HEK293 (cell line): ENCODE measurements around the gene PNCK.
A peak's percentile ranks its signal among the peaks of the same experiment; 100 is the strongest.

Experiments
- CTCF ChIA-PET: fragments of 350-600 bp; formaldehyde crosslinking; extraction: SDS; loops from one replicate; lab custom pipeline; 2021; ENCODE audit warnings: antibody characterized with exemption; lab: Yijun Ruan, JAX
- POLR2A ChIA-PET: fragments of 300-600 bp; formaldehyde crosslinking; extraction: SDS; loops from one replicate; lab custom pipeline; 2020; ENCODE audit warnings: antibody characterized with exemption, inconsistent platforms; lab: Yijun Ruan, JAX
- H3K27ac ChIP-seq: fragments of 200-500 bp; sonication (Bioruptor generic); 2 replicates; pipeline ENCODE4 v1.5.1; 2014; ENCODE audit warnings: low read depth, low read length, control low read depth, inconsistent platforms; ENCODE audit errors: extremely low read depth
- H3K36me3 ChIP-seq, 2 experiments: fragments of 200-500 bp in 1 of 2; sonication (Bioruptor generic) in 1 of 2; 1 replicate in 1 of 2; 2 replicates in 1 of 2; pipeline ENCODE4 v1.5.1; 2014 to 2017; ENCODE audit warnings: inconsistent platforms in 2 of 2, low read length in 2 of 2; ENCODE audit not compliant: control insufficient read depth in 2 of 2, insufficient read depth in 1 of 2
- H3K4me1 ChIP-seq: fragments of 200-500 bp; sonication (Bioruptor generic); 2 replicates; pipeline ENCODE4 v1.5.1; 2014; ENCODE audit warnings: mild to moderate bottlenecking, low read length, inconsistent platforms; ENCODE audit not compliant: control insufficient read depth, insufficient read depth
- H3K4me3 ChIP-seq: 2 replicates; pipeline ENCODE4 v1.5.1; 2011; ENCODE audit warnings: low read depth, mild to moderate bottlenecking, control low read depth, low read length, moderate library complexity
- H3K9me3 ChIP-seq: fragments of 200-500 bp; sonication (Bioruptor generic); 2 replicates; pipeline ENCODE4 v1.5.1; 2014; ENCODE audit warnings: low read depth, low read length, inconsistent platforms; ENCODE audit not compliant: control insufficient read depth, insufficient read depth
- GLIS1 ChIP-seq: fragments of 450-650 bp; formaldehyde crosslinking; IDR thresholded peaks from 2 replicates; pipeline ENCODE4 v1.5.1; 2016; ENCODE audit warnings: missing biosample characterization, missing genetic modification characterization
- KLF1 ChIP-seq: fragments of 450-650 bp; formaldehyde crosslinking; IDR thresholded peaks from 2 replicates; pipeline ENCODE4 v1.5.1; 2016; ENCODE audit warnings: missing biosample characterization, missing genetic modification characterization
- KLF9 ChIP-seq: fragments of 450-650 bp; formaldehyde crosslinking; IDR thresholded peaks from 2 replicates; pipeline ENCODE4 v1.5.1; 2016; ENCODE audit warnings: missing biosample characterization, missing genetic modification characterization, low read depth
- SCRT2 ChIP-seq: fragments of 450-650 bp; formaldehyde crosslinking; IDR thresholded peaks from 2 replicates; pipeline ENCODE4 v1.5.1; 2016; ENCODE audit warnings: missing biosample characterization, missing genetic modification characterization
- SP7 ChIP-seq: fragments of 450-650 bp; formaldehyde crosslinking; IDR thresholded peaks from 2 replicates; pipeline ENCODE4 v1.5.1; 2016; ENCODE audit warnings: missing biosample characterization, missing genetic modification characterization
- ZBTB17 ChIP-seq: fragments of 450-650 bp; formaldehyde crosslinking; IDR thresholded peaks from 2 replicates; pipeline ENCODE4 v1.5.1; 2016; ENCODE audit warnings: missing biosample characterization, missing genetic modification characterization
- ZFHX2 ChIP-seq: fragments of 450-650 bp; formaldehyde crosslinking; conservative IDR thresholded peaks from 2 replicates; pipeline ENCODE4 v1.5.1; 2016; ENCODE audit warnings: missing biosample characterization, missing genetic modification characterization
- ZNF148 ChIP-seq: fragments of 450-650 bp; formaldehyde crosslinking; IDR thresholded peaks from 2 replicates; pipeline ENCODE4 v1.5.0; 2017; ENCODE audit warnings: missing biosample characterization, missing genetic modification characterization, borderline replicate concordance
- ZNF2 ChIP-seq: fragments of 450-650 bp; formaldehyde crosslinking; IDR thresholded peaks from 2 replicates; pipeline ENCODE4 v1.5.1; 2016; ENCODE audit warnings: missing biosample characterization, missing genetic modification characterization
- ZNF239 ChIP-seq: fragments of 450-650 bp; formaldehyde crosslinking; IDR thresholded peaks from 2 replicates; pipeline ENCODE4 v1.5.1; 2016; ENCODE audit warnings: missing biosample characterization, missing genetic modification characterization
- ZNF366 ChIP-seq: fragments of 450-650 bp; formaldehyde crosslinking; conservative IDR thresholded peaks from 2 replicates; pipeline ENCODE4 v1.5.1; 2016; ENCODE audit warnings: missing biosample characterization, missing genetic modification characterization
- ZNF37A ChIP-seq: fragments of 450-650 bp; IDR thresholded peaks from 2 replicates; pipeline ENCODE4 v1.5.1; 2018; ENCODE audit warnings: missing biosample characterization, missing genetic modification characterization
- ZNF416 ChIP-seq: fragments of 450-650 bp; formaldehyde crosslinking; IDR thresholded peaks from 2 replicates; pipeline ENCODE4 v1.5.1; 2016; ENCODE audit warnings: missing biosample characterization, missing genetic modification characterization
- ZNF426 ChIP-seq: fragments of 450-650 bp; formaldehyde crosslinking; IDR thresholded peaks from 2 replicates; pipeline ENCODE4 v1.5.1; 2017; ENCODE audit warnings: missing biosample characterization, missing genetic modification characterization, mild to moderate bottlenecking, inconsistent platforms, moderate library complexity
- ZNF449 ChIP-seq: fragments of 450-650 bp; formaldehyde crosslinking; IDR thresholded peaks from 2 replicates; pipeline ENCODE4 v1.5.1; 2017; ENCODE audit warnings: missing biosample characterization, mild to moderate bottlenecking, missing genetic modification characterization, moderate library complexity
- ZNF555 ChIP-seq: fragments of 450-650 bp; formaldehyde crosslinking; conservative IDR thresholded peaks from 2 replicates; pipeline ENCODE4 v1.5.1; 2017; ENCODE audit warnings: missing biosample characterization, mild to moderate bottlenecking, missing genetic modification characterization, inconsistent platforms
- ZNF626 ChIP-seq: fragments of 450-650 bp; sonication (Bioruptor Pico); formaldehyde crosslinking; IDR thresholded peaks from 2 replicates; pipeline ENCODE4 v1.5.1; 2018; ENCODE audit warnings: missing biosample characterization, missing genetic modification characterization, inconsistent platforms
- ZNF664 ChIP-seq: fragments of 450-650 bp; formaldehyde crosslinking; IDR thresholded peaks from 2 replicates; pipeline ENCODE4 v1.5.1; 2016; ENCODE audit warnings: missing biosample characterization, missing genetic modification characterization
- ZNF692 ChIP-seq: fragments of 450-650 bp; formaldehyde crosslinking; IDR thresholded peaks from 2 replicates; pipeline ENCODE4 v1.5.1; 2016; ENCODE audit warnings: missing biosample characterization, missing genetic modification characterization
- ZNF707 ChIP-seq: fragments of 450-650 bp; formaldehyde crosslinking; IDR thresholded peaks from 2 replicates; pipeline ENCODE4 v1.5.1; 2016; ENCODE audit warnings: missing biosample characterization, missing genetic modification characterization
- TF ChIP-seq, protein P1 (sequence below): fragments of 450-650 bp; formaldehyde crosslinking; IDR thresholded peaks from 2 replicates; pipeline ENCODE4 v1.5.1; 2017; ENCODE audit warnings: missing biosample characterization, missing genetic modification characterization
- TF ChIP-seq, protein P2 (sequence below): fragments of 450-650 bp; formaldehyde crosslinking; IDR thresholded peaks from 2 replicates; pipeline ENCODE4 v1.5.1; 2016; ENCODE audit warnings: missing biosample characterization, missing genetic modification characterization

PNCK gene

DNA sequence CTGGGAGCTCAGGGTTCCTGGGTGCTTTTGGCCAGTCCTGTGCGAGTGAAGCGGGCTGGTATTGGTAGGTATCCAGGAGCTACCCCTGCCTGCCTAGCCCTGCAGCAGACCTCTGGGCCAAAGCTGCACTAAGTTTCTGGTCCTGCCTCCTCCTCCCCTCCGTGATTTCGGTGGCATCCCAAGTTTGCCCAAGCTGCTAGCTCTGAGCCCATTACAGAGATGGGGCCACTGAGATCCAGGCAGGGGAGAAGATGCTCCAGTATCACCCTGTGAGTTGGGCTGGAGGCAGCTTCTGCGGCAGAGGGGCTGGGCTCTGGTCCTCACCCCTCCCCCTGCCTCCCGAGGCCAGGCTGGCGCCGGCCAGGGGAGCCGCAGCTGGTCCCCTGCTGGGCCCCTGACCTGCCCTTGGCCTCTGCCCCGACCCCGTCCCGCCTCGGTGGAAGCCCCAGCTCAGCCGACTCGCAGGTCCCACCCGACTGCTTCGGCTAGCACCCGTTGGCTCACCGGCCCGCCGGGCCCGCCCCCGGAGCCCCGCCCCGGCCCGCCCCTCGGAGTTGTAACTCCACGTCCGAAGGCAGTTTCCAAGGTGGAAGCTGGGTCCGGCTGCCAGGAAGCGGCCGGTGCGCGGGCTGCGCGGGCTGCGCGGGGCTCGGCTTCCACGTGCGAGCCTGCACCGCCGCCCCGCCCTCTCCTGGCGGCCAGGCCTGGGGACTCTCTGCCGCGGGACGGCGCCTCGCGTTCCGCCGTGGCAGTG lies 26.8 kb downstream of the PNCK start, which contains the start of gene DUSP9 (continued):
- TF ChIP-seq GLIS1 (tag by site-specific recombination) (peak; percentile 30; the same call in 1 of the 2 replicates), ZNF449 (tag by site-specific recombination) (no peak), ZNF426 (tag by site-specific recombination) (no peak), ZNF239 (tag by site-specific recombination) (no peak), ZNF664 (tag by site-specific recombination) (no peak), ZBTB17 (tag by site-specific recombination) (0 out of 2 replicates have a peak, but pooled peaks have one; percentile 13), ZNF2 (tag by site-specific recombination) (no peak)

DNA sequence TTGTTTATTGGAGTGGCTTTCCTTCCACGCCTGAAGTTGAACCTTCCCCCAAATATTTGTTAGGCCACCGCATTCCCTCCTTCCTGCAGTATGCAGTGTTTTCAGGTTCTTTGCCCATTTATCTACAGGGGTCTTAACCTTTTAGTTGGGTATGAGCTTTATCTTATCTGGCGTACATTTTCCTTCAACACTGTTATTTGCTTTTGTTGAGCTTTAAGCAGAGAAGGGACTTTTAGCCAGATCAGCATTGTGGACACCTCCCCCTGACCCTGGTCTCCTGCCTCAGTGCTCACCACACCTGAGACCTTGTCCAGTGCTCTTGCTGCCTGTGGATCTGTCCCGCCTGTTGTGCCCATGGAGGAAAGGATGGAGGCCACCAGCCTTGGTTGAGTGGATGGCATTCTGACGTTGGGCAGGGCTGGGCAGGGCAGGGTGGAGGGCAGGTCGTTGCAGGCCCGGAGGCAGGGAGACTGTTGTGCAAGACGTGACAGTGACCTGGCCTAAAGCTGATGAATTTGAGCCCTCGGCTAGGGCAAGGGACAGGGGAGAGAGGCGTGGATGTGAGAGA lies 27.6 kb downstream of the PNCK start:
- TF ChIP-seq ZNF692 (no peak), ZNF707 (tag by site-specific recombination) (no peak), ZNF148 (tag by site-specific recombination) (no peak), SCRT2 (tag by site-specific recombination) (no peak), KLF1 (tag by site-specific recombination) (no peak), ZNF416 (tag by site-specific recombination) (no peak), ZNF555 (no peak), ZNF366 (tag by site-specific recombination) (no peak), ZFHX2 (tag by site-specific recombination) (no peak), SP7 (tag by site-specific recombination) (no peak), KLF9 (no peak), ZNF626 (no peak), ZNF37A (tag by site-specific recombination) (no peak)
- TF ChIP-seq, protein P1, sequence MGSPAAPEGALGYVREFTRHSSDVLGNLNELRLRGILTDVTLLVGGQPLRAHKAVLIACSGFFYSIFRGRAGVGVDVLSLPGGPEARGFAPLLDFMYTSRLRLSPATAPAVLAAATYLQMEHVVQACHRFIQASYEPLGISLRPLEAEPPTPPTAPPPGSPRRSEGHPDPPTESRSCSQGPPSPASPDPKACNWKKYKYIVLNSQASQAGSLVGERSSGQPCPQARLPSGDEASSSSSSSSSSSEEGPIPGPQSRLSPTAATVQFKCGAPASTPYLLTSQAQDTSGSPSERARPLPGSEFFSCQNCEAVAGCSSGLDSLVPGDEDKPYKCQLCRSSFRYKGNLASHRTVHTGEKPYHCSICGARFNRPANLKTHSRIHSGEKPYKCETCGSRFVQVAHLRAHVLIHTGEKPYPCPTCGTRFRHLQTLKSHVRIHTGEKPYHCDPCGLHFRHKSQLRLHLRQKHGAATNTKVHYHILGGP (tag by site-specific recombination), result no peak
- TF ChIP-seq, protein P2, sequence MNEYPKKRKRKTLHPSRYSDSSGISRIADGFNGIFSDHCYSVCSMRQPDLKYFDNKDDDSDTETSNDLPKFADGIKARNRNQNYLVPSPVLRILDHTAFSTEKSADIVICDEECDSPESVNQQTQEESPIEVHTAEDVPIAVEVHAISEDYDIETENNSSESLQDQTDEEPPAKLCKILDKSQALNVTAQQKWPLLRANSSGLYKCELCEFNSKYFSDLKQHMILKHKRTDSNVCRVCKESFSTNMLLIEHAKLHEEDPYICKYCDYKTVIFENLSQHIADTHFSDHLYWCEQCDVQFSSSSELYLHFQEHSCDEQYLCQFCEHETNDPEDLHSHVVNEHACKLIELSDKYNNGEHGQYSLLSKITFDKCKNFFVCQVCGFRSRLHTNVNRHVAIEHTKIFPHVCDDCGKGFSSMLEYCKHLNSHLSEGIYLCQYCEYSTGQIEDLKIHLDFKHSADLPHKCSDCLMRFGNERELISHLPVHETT (tag by site-specific recombination), result no peak
- TF ChIP-seq, all 188 proteins: peak for 0
- Histone ChIP-seq H3K4me1 (peaks cover 3% of the 10 kb centered on the region; the same call in 1 of the 2 replicates), H3K27ac (no peak overlapping the region), H3K36me3 (no peaks in the 10 kb centered on the region), H3K9me3 (no peaks in the 10 kb centered on the region), H3K4me3 (no peak overlapping the region)
- ChIA-PET CTCF (interaction anchor here (0.5 to 2.5 kb wide), 16 partner anchors 8 to 704 kb away, joined by 3 to 24 read pairs (median 4); no protein-coding TSS in a partner anchor), POLR2A (interaction anchor here (1.4 kb wide), 1 partner anchor 47 kb away, joined by 4 read pairs; the partner anchor contains the start of gene CCNQ)
